HG02885 (cell line): ENCODE measurements around the gene MAGEB17.
"Not testable (repeated sequence)": the region's sequence is repeated elsewhere in the genome, so short reads cannot be mapped to it uniquely, and the experiment has no call there.

Source experiments
- ATAC-seq: cut with Tn5 transposase; IDR thresholded peaks from one replicate; pipeline ENCODE4 v1.9.1; 2021; ENCODE audit warnings: mild to moderate bottlenecking; ENCODE audit not compliant: unreplicated experiment, poor library complexity

Gene MAGEB17

GRCh38 chrX:16155581-16156096, 11.6 kb upstream of the MAGEB17 start:
- ATAC-seq: no peak

GRCh38 chrX:16156692-16157331, 10.5 kb upstream of the MAGEB17 start:
- ATAC-seq: no peak

- ATAC-seq: no peak
These were observed 6.6 kb upstream of the MAGEB17 start for GRCh38 chrX:16160729-16161128.

GRCh38 chrX:16161173-16161572, 6.1 kb upstream of the MAGEB17 start:
- not testable (repeated sequence) for ATAC-seq

- ATAC-seq: no peak
These were observed 4.9 kb upstream of the MAGEB17 start for GRCh38 chrX:16162391-16162790.

GRCh38 chrX:16164748-16165147, 2.5 kb upstream of the MAGEB17 start:
- no peak for ATAC-seq

GRCh38 chrX:16171039-16171438, 3.8 kb downstream of the MAGEB17 start:
- no peak for ATAC-seq

- ATAC-seq: no peak
These were observed 4.7 kb downstream of the MAGEB17 start for GRCh38 chrX:16171944-16172343.

- no peak for ATAC-seq
These were observed 5.1 kb downstream of the MAGEB17 start for GRCh38 chrX:16172391-16172790.

GRCh38 chrX:16175329-16176061, 8.2 kb downstream of the MAGEB17 start:
- ATAC-seq: no peak

- no peak for ATAC-seq
These were observed 10.0 kb downstream of the MAGEB17 start for GRCh38 chrX:16177260-16177659.

- not testable (repeated sequence) for ATAC-seq
These were observed 16.6 kb downstream of the MAGEB17 start for GRCh38 chrX:16183843-16184242.

GRCh38 chrX:16185725-16186136, 18.4 kb downstream of the MAGEB17 start:
- peak; percentile 99 for ATAC-seq

GRCh38 chrX:16186380-16187007, 19.2 kb downstream of the MAGEB17 start:
- no peak for ATAC-seq

GRCh38 chrX:16187024-16187760, 19.9 kb downstream of the MAGEB17 start:
- no peak for ATAC-seq

GRCh38 chrX:16188687-16189086, 21.4 kb downstream of the MAGEB17 start:
- ATAC-seq: no peak

GRCh38 chrX:16191605-16192004, 24.3 kb downstream of the MAGEB17 start:
- ATAC-seq: no peak

- ATAC-seq: no peak
These were observed 29.5 kb downstream of the MAGEB17 start for GRCh38 chrX:16196829-16197228.

- no peak for ATAC-seq
These were observed 32.1 kb downstream of the MAGEB17 start for GRCh38 chrX:16199343-16199742.

- no peak for ATAC-seq
These were observed 35.7 kb downstream of the MAGEB17 start for GRCh38 chrX:16202943-16203342.

GRCh38 chrX:16204538-16204937, 37.3 kb downstream of the MAGEB17 start:
- ATAC-seq: no peak
